ENCODE measurements around the gene NOD2. TPM values are rescaled to one million over a fixed set of nuclear protein-coding genes. Genes with fewer than 3 reads are reported as not detected.

The NOD2 gene
- total RNA-seq, 1 donor from 2014 or later: 9.4 TPM

GRCh38 chr16:50711862-50712559 is 18.6 kb downstream of the NOD2 start:
- intact Hi-C loops (cut with micrococcal nuclease): no loop called here

DNA sequence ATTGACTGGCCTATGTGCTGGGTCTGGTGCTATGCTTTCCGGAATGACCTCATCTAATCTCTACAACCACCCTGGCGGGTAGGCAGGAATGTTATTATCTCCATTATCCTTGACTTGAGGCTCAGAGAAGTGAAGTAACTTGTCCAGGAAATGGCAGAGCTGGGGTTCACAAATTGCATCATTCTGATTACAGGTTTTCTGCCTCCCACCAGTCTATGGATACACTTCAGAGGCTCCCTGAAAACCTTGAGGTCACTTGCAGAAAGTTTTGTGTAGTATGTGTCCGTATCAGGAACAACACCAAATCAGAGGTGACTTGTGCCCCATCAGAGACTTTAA is 19.1 kb downstream of the NOD2 start:
- intact Hi-C loops (cut with micrococcal nuclease): no loop called here

GRCh38 chr16:50712956-50713355 is 19.6 kb downstream of the NOD2 start:
- intact Hi-C loops (cut with micrococcal nuclease): no loop called here

DNA sequence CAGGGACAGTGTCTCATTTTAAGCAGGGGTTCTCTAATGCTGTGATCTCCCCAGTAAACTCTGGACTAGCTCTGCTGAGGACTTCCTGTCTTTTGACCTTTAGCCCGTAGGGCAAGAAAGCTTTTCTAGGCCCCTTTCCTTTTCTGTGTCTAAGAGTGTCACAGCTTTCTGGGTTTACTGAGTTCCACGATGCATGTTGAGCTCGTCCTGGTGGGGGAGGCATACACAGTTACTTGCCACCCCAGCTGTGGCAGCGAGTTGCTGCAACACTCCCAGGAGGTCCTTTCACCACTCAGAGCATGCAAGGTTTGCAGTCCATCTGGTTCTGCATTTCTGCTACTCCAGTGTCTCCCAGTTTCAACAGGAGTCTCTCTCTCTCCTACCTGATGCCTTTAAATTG is 23.7 kb downstream of the NOD2 start:
- intact Hi-C loops (cut with micrococcal nuclease): no loop called here

- intact Hi-C loops (cut with micrococcal nuclease): no loop called here
Measured at GRCh38 chr16:50717494-50717893, 24.1 kb downstream of the NOD2 start.

DNA sequence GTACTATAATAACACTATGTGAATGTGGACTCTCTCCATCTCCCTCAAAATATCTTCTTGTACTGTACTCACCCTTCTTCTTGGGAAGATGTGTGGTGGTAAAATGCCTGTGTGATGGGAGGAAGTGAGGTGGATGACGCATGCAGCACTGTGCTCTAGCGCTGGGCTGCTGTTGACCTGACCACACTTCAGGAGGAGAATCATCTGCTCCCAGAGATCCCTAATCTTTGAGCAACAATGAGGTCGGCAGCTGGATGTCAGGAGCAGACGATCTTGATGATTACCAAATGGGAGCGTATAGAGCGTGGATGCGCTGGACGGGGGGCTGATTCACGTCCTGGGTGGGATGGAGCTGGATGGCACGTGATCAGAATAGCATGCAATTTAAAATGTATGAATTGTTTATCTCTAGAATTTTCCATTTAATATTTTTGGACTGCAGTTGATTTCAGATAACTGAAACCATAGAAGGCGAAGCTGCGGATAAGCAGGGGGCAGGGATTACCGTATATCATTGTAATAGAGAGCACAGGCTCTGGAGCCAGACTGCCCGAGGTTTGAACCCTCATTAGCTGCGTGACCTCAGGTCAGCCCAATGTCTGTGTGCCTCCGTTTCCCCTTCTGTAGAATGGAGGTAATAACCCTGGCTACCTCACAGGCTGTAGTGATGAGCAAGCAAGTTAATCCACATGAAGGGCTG is 24.8 kb downstream of the NOD2 start:
- intact Hi-C loops (cut with micrococcal nuclease): no loop called here

GRCh38 chr16:50718761-50719400 is 25.5 kb downstream of the NOD2 start:
- intact Hi-C loops (cut with micrococcal nuclease): no loop called here

- intact Hi-C loops (cut with micrococcal nuclease): no loop called here
Measured at GRCh38 chr16:50719401-50720337, 26.3 kb downstream of the NOD2 start.

DNA sequence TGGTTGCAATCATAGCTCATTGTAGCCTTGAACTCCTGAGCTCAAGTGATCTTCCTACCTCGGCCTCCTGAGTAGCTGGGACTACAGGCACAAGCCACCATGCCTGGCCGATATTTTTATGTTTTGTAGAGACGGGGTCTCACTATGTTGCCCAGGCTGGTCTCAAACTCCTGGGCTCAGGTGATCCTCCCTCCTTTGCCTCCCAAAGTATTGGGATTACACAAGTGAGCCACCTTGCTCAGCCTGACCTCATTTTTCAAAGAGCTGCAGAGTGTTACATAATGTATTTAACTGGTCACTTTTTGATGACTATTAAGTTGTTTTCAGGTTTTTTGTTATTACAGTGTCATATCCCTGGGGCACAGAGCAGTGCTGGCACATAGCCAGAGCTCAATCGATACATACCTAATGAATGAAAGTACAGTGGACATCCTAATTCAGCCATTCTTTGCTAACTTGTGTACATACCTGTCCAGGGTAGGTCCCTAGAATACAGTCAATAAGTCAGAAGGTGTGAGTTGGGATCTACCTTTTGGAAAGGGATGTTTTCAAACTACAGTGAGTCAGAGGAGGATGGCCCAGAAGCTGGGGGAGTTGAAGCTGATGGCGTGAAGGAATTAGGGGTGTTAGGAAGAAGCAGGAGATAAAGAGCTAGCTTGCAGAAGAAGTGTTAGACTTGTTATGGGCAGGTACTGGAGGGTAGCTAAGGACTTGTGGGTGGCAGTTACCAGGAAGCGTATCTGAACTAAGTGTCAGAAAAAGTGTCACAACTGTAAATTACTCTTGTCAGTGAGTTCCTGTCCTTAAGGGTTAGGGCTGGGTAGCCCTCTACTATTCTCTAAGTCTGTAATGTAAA is 28.4 kb downstream of the NOD2 start:
- intact Hi-C loops (cut with micrococcal nuclease): no loop called here

- intact Hi-C loops (cut with micrococcal nuclease): no loop called here
Measured at GRCh38 chr16:50722405-50722737, 29.0 kb downstream of the NOD2 start.

- intact Hi-C loops (cut with micrococcal nuclease): no loop called here
Measured at GRCh38 chr16:50722960-50723359, 29.6 kb downstream of the NOD2 start.

GRCh38 chr16:50724306-50724705 is 30.9 kb downstream of the NOD2 start:
- intact Hi-C loops (cut with micrococcal nuclease): loop anchor here (2.0 kb wide), 1 partner anchor 16 kb away; no protein-coding TSS in a partner anchor

DNA sequence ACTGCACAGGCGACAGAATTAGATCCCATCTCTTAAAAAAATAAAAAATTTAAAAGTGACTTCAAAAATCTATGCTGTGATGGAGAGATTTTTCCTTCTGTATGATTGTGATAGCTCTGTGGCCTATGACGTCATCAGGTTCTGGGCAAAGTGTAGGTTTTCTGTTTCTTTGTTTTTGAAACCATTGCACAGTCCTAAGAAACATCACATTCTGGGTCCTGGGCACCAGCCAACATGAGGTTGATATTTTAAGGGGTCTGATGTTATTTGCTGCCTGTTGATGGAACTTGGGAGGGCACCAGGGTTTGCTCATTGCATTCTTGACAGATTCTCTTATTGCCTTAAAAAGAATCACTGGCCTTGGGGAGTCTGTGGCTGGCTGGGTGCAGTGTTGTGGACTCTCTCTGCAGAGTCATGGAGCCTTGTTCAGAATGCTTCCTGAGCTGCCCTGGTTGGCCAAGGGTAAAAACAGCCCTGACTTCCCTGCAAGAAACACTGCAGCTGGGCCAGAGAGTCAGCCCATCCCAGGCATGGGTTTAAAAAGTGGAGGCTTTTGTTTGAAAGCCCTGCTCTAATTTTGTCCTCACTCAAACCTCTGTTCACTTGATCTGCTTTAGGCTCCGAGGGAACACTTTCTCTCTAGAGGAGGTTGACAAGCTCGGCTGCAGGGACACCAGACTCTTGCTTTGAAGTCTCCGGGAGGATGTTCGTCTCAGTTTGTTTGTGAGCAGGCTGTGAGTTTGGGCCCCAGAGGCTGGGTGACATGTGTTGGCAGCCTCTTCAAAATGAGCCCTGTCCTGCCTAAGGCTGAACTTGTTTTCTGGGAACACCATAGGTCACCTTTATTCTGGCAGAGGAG is 38.0 kb downstream of the NOD2 start:
- intact Hi-C loops (cut with micrococcal nuclease): loop anchor here (1.0 to 2.0 kb wide), 3 partner anchors 10 to 47 kb away; no protein-coding TSS in a partner anchor

DNA sequence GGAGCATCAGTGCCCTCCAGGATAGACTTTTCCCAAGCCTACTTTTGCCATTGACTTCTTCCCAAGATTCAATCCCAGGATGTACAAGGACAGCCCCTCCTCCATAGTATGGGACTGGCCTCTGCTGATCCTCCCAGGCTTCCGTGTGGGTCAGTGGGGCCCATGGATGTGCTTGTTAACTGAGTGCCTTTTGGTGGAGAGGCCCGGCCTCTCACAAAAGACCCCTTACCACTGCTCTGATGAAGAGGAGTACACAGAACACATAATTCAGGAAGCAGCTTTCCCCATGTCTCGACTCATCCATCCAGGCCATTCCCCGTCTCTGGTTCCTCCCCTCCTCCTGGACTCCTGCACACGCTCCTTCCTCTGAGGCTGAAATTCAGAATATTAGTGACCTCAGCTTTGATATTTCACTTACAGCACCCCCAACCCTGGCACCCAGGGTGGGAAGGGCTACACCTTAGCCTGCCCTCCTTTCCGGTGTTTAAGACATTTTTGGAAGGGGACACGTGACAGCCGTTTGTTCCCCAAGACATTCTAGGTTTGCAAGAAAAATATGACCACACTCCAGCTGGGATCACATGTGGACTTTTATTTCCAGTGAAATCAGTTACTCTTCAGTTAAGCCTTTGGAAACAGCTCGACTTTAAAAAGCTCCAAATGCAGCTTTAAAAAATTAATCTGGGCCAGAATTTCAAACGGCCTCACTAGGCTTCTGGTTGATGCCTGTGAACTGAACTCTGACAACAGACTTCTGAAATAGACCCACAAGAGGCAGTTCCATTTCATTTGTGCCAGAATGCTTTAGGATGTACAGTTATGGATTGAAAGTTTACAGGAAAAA is 38.8 kb downstream of the NOD2 start:
- intact Hi-C loops (cut with micrococcal nuclease): loop anchor here (1.0 to 2.0 kb wide), 3 partner anchors 9 to 47 kb away; no protein-coding TSS in a partner anchor

DNA sequence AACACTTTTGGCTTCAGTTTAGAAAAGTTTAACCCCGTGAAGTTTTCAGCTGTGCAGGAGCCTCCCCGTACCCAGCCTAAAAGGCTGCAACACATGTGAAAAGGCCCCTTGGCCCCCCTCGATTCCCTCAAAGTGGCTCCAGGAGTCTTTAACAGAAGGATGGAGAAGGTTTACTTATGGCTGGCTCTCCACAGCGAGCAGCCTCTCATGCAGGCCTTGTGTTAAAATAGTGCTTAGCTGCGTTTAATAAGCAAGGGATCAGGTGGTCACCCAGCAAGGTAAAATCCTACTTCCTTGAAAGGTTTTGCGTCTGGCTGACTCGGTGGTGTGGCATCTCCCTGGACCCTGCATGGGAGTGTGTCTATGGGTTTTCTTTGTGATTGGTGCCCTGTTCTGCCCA is 40.1 kb downstream of the NOD2 start:
- intact Hi-C loops (cut with micrococcal nuclease): no loop called here

DNA sequence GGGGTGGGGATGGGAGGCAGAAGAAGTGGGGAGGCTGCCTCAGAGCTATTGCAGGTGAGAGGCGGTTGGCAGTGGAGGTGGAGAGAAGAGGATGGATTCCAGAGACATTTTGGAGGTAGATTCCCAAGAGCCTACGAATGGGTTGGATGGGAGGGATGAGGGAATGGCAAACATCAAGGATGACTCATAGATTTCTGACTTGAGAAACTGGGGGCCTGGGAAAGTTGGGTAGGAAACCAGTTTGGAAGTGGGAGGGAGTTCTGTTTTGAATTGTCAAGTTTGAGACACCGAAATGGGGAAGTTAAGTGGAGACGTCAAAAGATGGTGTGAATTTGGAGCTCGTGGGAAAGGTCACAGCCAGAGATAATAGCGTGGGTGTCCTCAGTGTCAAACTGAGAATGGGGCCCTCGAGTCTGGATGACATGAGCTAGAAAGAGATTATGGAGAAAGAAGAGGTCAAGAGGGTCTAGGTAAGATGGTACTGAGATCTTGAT is 42.3 kb downstream of the NOD2 start:
- intact Hi-C loops (cut with micrococcal nuclease): no loop called here

GRCh38 chr16:50736448-50736847 is 43.0 kb downstream of the NOD2 start:
- intact Hi-C loops (cut with micrococcal nuclease): no loop called here

- intact Hi-C loops (cut with micrococcal nuclease): no loop called here
Measured at GRCh38 chr16:50737420-50737959, 44.1 kb downstream of the NOD2 start.

All from T-helper 1 cell treated with Interleukin-12 subunit alpha and Interleukin-12 subunit beta and Interleukin-4 antibody, amounts not matched to agents 30 ng/mL and 1 ng/mL, for 36 hours (primary cell).